HEK293 (cell line): ENCODE measurements around the gene IPO11.

Experiments
- BCL11A ChIP-seq: fragments of 450-650 bp; formaldehyde crosslinking; IDR thresholded peaks from 2 replicates; pipeline ENCODE4 v1.5.1; 2016; ENCODE audit warnings: low read depth, missing biosample characterization, missing genetic modification characterization
- GLIS1 ChIP-seq: fragments of 450-650 bp; formaldehyde crosslinking; IDR thresholded peaks from 2 replicates; pipeline ENCODE4 v1.5.1; 2016; ENCODE audit warnings: missing biosample characterization, missing genetic modification characterization
- KLF8 ChIP-seq: fragments of 450-650 bp; formaldehyde crosslinking; IDR thresholded peaks from 2 replicates; pipeline ENCODE4 v1.5.1; 2016; ENCODE audit warnings: missing biosample characterization, missing genetic modification characterization
- KLF9 ChIP-seq: fragments of 450-650 bp; formaldehyde crosslinking; IDR thresholded peaks from 2 replicates; pipeline ENCODE4 v1.5.1; 2016; ENCODE audit warnings: missing biosample characterization, missing genetic modification characterization, low read depth
- OVOL3 ChIP-seq: fragments of 450-650 bp; formaldehyde crosslinking; IDR thresholded peaks from 2 replicates; pipeline ENCODE4 v1.5.1; 2016; ENCODE audit warnings: missing biosample characterization, missing genetic modification characterization
- PRDM1 ChIP-seq: fragments of 450-650 bp; formaldehyde crosslinking; IDR thresholded peaks from 2 replicates; pipeline ENCODE4; 2016; ENCODE audit warnings: missing biosample characterization, missing genetic modification characterization
- SP7 ChIP-seq: fragments of 450-650 bp; formaldehyde crosslinking; IDR thresholded peaks from 2 replicates; pipeline ENCODE4 v1.5.1; 2016; ENCODE audit warnings: missing biosample characterization, missing genetic modification characterization
- WT1 ChIP-seq: fragments of 450-650 bp; formaldehyde crosslinking; IDR thresholded peaks from 2 replicates; pipeline ENCODE4 v1.5.1; 2016; ENCODE audit warnings: missing biosample characterization, missing genetic modification characterization
- ZNF140 ChIP-seq: fragments of 450-650 bp; formaldehyde crosslinking; IDR thresholded peaks from 2 replicates; pipeline ENCODE4 v1.5.1; 2016; ENCODE audit warnings: missing biosample characterization, missing genetic modification characterization
- ZNF23 ChIP-seq: fragments of 450-650 bp; formaldehyde crosslinking; IDR thresholded peaks from 2 replicates; pipeline ENCODE4 v1.5.1; 2016; ENCODE audit warnings: missing biosample characterization, missing genetic modification characterization, borderline replicate concordance
- ZNF350 ChIP-seq: fragments of 450-650 bp; formaldehyde crosslinking; IDR thresholded peaks from 2 replicates; pipeline ENCODE4 v1.5.0; 2017; ENCODE audit warnings: missing biosample characterization, mild to moderate bottlenecking, missing genetic modification characterization
- ZNF391 ChIP-seq: fragments of 450-650 bp; formaldehyde crosslinking; IDR thresholded peaks from 2 replicates; pipeline ENCODE4 v1.5.1; 2016; ENCODE audit warnings: low read depth, missing biosample characterization, missing genetic modification characterization, borderline replicate concordance
- ZNF658 ChIP-seq: fragments of 450-650 bp; formaldehyde crosslinking; IDR thresholded peaks from 2 replicates; pipeline ENCODE4; 2016; ENCODE audit warnings: missing biosample characterization, missing genetic modification characterization
- ZNF664 ChIP-seq: fragments of 450-650 bp; formaldehyde crosslinking; IDR thresholded peaks from 2 replicates; pipeline ENCODE4 v1.5.1; 2016; ENCODE audit warnings: missing biosample characterization, missing genetic modification characterization
- ZNF707 ChIP-seq: fragments of 450-650 bp; formaldehyde crosslinking; IDR thresholded peaks from 2 replicates; pipeline ENCODE4 v1.5.1; 2016; ENCODE audit warnings: missing biosample characterization, missing genetic modification characterization
- ZNF747 ChIP-seq: fragments of 450-650 bp; formaldehyde crosslinking; IDR thresholded peaks from 2 replicates; pipeline ENCODE4 v1.5.1; 2016; ENCODE audit warnings: missing biosample characterization, missing genetic modification characterization
- ZNF76 ChIP-seq: fragments of 450-650 bp; formaldehyde crosslinking; IDR thresholded peaks from 2 replicates; pipeline ENCODE4; 2016; ENCODE audit warnings: low read depth, missing biosample characterization, missing genetic modification characterization, borderline replicate concordance
- ZNF843 ChIP-seq: fragments of 450-650 bp; formaldehyde crosslinking; IDR thresholded peaks from 2 replicates; pipeline ENCODE4 v1.5.1; 2016; ENCODE audit warnings: missing biosample characterization, missing genetic modification characterization
- TF ChIP-seq, protein P1 (sequence below): fragments of 450-650 bp; formaldehyde crosslinking; conservative IDR thresholded peaks from 2 replicates; pipeline ENCODE4 v1.5.1; 2016; ENCODE audit warnings: low read depth, missing biosample characterization, missing genetic modification characterization
- TF ChIP-seq, protein P2 (sequence below): fragments of 450-650 bp; formaldehyde crosslinking; IDR thresholded peaks from 2 replicates; pipeline ENCODE4 v1.5.1; 2016; ENCODE audit warnings: missing biosample characterization, missing genetic modification characterization
- TF ChIP-seq, protein P3 (sequence below): fragments of 450-650 bp; formaldehyde crosslinking; IDR thresholded peaks from 2 replicates; pipeline ENCODE4 v1.5.1; 2016; ENCODE audit warnings: missing biosample characterization, missing genetic modification characterization, borderline replicate concordance
- TF ChIP-seq, protein P4 (sequence below): fragments of 450-650 bp; IDR thresholded peaks from 2 replicates; pipeline ENCODE4 v1.5.1; 2018; ENCODE audit warnings: missing biosample characterization, missing genetic modification characterization
- TF ChIP-seq, protein P5 (sequence below): fragments of 450-650 bp; IDR thresholded peaks from 2 replicates; pipeline ENCODE4 v1.5.1; 2018; ENCODE audit warnings: missing biosample characterization, mild to moderate bottlenecking, missing genetic modification characterization
- TF ChIP-seq, protein P6 (sequence below): fragments of 450-650 bp; formaldehyde crosslinking; IDR thresholded peaks from 2 replicates; pipeline ENCODE4 v1.5.1; 2016; ENCODE audit warnings: missing biosample characterization, missing genetic modification characterization

IPO11 gene

DNA sequence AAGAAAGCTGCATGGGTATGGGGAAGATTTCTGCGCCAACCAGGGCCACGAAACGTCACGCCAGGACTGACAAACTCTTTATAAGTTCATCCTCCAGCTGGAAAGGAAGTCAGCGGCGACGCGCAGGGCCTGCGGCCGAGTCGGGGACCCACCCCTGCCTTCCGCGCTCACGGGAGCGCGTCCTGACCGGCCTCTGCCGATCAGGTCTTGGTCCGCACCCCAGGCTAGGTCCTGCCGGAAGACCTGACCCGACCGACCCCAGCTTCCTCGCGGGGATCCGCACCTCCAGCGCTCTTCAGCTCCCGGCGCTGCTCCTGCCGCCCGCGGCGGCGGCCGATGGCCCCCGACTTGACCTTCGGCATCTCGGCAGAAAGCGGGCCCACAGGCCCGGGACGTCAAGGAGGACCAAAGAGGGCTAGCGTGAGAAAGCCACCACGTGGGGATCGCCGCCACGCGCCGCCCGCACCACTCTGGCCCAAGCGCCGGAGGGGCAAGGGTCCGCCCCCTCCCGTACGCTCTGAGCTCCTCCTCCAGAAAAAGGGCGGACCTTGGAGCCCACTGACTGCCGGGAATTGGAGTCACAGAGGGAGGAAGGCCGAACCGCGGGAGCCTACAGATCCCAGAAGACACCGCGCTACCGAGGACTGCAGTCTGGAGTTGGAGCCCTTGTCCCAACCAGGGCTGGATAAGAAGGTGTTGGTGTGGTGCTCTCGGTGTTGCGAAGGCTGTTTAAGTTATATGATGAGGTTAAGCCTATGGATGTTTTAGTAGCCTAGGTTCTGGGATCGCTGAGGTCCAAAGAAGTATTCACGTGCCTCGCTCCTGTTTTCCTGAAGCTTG, 8.9 kb upstream of the IPO11 start, which contains the start of gene DIMT1 (continued):
- TF ChIP-seq, protein P1, sequence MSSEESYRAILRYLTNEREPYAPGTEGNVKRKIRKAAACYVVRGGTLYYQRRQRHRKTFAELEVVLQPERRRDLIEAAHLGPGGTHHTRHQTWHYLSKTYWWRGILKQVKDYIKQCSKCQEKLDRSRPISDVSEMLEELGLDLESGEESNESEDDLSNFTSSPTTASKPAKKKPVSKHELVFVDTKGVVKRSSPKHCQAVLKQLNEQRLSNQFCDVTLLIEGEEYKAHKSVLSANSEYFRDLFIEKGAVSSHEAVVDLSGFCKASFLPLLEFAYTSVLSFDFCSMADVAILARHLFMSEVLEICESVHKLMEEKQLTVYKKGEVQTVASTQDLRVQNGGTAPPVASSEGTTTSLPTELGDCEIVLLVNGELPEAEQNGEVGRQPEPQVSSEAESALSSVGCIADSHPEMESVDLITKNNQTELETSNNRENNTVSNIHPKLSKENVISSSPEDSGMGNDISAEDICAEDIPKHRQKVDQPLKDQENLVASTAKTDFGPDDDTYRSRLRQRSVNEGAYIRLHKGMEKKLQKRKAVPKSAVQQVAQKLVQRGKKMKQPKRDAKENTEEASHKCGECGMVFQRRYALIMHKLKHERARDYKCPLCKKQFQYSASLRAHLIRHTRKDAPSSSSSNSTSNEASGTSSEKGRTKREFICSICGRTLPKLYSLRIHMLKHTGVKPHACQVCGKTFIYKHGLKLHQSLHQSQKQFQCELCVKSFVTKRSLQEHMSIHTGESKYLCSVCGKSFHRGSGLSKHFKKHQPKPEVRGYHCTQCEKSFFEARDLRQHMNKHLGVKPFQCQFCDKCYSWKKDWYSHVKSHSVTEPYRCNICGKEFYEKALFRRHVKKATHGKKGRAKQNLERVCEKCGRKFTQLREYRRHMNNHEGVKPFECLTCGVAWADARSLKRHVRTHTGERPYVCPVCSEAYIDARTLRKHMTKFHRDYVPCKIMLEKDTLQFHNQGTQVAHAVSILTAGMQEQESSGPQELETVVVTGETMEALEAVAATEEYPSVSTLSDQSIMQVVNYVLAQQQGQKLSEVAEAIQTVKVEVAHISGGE (tag by site-specific recombination) = peak; percentile 44; the same call in 1 of the 2 replicates
- TF ChIP-seq, protein P2, sequence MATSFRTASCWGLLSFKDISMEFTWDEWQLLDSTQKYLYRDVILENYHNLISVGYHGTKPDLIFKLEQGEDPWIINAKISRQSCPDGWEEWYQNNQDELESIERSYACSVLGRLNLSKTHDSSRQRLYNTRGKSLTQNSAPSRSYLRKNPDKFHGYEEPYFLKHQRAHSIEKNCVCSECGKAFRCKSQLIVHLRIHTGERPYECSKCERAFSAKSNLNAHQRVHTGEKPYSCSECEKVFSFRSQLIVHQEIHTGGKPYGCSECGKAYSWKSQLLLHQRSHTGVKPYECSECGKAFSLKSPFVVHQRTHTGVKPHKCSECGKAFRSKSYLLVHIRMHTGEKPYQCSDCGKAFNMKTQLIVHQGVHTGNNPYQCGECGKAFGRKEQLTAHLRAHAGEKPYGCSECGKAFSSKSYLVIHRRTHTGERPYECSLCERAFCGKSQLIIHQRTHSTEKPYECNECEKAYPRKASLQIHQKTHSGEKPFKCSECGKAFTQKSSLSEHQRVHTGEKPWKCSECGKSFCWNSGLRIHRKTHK (tag by site-specific recombination) = no peak
- TF ChIP-seq ZNF391 (tag by site-specific recombination) = peak; percentile 51; the same call in 1 of the 2 replicates
- TF ChIP-seq ZNF23 (tag by site-specific recombination) = no peak
- no peak for TF ChIP-seq ZNF140
- TF ChIP-seq BCL11A (tag by site-specific recombination) = 0 out of 2 replicates have a peak, but pooled peaks have one; percentile 19
- TF ChIP-seq ZNF747 (tag by site-specific recombination) = no peak
- no peak for TF ChIP-seq PRDM1 (tag by site-specific recombination)
- TF ChIP-seq, protein P3, sequence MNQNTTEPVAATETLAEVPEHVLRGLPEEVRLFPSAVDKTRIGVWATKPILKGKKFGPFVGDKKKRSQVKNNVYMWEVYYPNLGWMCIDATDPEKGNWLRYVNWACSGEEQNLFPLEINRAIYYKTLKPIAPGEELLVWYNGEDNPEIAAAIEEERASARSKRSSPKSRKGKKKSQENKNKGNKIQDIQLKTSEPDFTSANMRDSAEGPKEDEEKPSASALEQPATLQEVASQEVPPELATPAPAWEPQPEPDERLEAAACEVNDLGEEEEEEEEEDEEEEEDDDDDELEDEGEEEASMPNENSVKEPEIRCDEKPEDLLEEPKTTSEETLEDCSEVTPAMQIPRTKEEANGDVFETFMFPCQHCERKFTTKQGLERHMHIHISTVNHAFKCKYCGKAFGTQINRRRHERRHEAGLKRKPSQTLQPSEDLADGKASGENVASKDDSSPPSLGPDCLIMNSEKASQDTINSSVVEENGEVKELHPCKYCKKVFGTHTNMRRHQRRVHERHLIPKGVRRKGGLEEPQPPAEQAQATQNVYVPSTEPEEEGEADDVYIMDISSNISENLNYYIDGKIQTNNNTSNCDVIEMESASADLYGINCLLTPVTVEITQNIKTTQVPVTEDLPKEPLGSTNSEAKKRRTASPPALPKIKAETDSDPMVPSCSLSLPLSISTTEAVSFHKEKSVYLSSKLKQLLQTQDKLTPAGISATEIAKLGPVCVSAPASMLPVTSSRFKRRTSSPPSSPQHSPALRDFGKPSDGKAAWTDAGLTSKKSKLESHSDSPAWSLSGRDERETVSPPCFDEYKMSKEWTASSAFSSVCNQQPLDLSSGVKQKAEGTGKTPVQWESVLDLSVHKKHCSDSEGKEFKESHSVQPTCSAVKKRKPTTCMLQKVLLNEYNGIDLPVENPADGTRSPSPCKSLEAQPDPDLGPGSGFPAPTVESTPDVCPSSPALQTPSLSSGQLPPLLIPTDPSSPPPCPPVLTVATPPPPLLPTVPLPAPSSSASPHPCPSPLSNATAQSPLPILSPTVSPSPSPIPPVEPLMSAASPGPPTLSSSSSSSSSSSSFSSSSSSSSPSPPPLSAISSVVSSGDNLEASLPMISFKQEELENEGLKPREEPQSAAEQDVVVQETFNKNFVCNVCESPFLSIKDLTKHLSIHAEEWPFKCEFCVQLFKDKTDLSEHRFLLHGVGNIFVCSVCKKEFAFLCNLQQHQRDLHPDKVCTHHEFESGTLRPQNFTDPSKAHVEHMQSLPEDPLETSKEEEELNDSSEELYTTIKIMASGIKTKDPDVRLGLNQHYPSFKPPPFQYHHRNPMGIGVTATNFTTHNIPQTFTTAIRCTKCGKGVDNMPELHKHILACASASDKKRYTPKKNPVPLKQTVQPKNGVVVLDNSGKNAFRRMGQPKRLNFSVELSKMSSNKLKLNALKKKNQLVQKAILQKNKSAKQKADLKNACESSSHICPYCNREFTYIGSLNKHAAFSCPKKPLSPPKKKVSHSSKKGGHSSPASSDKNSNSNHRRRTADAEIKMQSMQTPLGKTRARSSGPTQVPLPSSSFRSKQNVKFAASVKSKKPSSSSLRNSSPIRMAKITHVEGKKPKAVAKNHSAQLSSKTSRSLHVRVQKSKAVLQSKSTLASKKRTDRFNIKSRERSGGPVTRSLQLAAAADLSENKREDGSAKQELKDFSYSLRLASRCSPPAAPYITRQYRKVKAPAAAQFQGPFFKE (tag by site-specific recombination) = no peak
- TF ChIP-seq ZNF664 = no peak
- TF ChIP-seq OVOL3 (tag by site-specific recombination) = 0 out of 2 replicates have a peak, but pooled peaks have one; percentile 37
- TF ChIP-seq, protein P4, sequence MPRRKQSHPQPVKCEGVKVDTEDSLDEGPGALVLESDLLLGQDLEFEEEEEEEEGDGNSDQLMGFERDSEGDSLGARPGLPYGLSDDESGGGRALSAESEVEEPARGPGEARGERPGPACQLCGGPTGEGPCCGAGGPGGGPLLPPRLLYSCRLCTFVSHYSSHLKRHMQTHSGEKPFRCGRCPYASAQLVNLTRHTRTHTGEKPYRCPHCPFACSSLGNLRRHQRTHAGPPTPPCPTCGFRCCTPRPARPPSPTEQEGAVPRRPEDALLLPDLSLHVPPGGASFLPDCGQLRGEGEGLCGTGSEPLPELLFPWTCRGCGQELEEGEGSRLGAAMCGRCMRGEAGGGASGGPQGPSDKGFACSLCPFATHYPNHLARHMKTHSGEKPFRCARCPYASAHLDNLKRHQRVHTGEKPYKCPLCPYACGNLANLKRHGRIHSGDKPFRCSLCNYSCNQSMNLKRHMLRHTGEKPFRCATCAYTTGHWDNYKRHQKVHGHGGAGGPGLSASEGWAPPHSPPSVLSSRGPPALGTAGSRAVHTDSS (tag by site-specific recombination) = no peak
- TF ChIP-seq WT1 (tag by site-specific recombination) = no peak; the same call in 1 of the 2 replicates
- TF ChIP-seq, protein P5, sequence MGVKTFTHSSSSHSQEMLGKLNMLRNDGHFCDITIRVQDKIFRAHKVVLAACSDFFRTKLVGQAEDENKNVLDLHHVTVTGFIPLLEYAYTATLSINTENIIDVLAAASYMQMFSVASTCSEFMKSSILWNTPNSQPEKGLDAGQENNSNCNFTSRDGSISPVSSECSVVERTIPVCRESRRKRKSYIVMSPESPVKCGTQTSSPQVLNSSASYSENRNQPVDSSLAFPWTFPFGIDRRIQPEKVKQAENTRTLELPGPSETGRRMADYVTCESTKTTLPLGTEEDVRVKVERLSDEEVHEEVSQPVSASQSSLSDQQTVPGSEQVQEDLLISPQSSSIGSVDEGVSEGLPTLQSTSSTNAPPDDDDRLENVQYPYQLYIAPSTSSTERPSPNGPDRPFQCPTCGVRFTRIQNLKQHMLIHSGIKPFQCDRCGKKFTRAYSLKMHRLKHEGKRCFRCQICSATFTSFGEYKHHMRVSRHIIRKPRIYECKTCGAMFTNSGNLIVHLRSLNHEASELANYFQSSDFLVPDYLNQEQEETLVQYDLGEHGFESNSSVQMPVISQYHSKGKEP (tag by site-specific recombination) = no peak
- TF ChIP-seq ZNF658 = no peak
- peak; percentile 27; the same call in 1 of the 2 replicates for TF ChIP-seq GLIS1 (tag by site-specific recombination)
- TF ChIP-seq ZNF76 = peak; percentile 95
- TF ChIP-seq SP7 = peak; percentile 72
- peak; percentile 62 for TF ChIP-seq KLF8
- TF ChIP-seq ZNF843 = no peak
- peak; percentile 94 for TF ChIP-seq KLF9 (tag by site-specific recombination)
- TF ChIP-seq, protein P6, sequence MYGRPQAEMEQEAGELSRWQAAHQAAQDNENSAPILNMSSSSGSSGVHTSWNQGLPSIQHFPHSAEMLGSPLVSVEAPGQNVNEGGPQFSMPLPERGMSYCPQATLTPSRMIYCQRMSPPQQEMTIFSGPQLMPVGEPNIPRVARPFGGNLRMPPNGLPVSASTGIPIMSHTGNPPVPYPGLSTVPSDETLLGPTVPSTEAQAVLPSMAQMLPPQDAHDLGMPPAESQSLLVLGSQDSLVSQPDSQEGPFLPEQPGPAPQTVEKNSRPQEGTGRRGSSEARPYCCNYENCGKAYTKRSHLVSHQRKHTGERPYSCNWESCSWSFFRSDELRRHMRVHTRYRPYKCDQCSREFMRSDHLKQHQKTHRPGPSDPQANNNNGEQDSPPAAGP (tag by site-specific recombination) = peak; percentile 38; the same call in 1 of the 2 replicates
- no peak for TF ChIP-seq ZNF350 (tag by site-specific recombination)
- TF ChIP-seq ZNF707 (tag by site-specific recombination) = no peak
